PC-3 (cell line): ENCODE measurements around the gene QRICH1. TPM values are rescaled to one million over a fixed set of nuclear protein-coding genes. Genes with fewer than 3 reads are reported as not detected.

Experiments
- ATAC-seq: fragments of 200-7000 bp; cut with Tn5 transposase; 2 replicates; pipeline ENCODE4 v1.9.1; 2020; ENCODE audit warnings: mild to moderate bottlenecking, moderate library complexity
- BruUV-seq: library from RNA; stranded (reverse); fragments of 400-500 nt; replicated peaks from 2 replicates; lab custom pipeline; 2021; lab: Mats Ljungman, UMichigan
- CTCF ChIA-PET: fragments of 300-600 bp; sonication (Branson Sonifier 250); formaldehyde crosslinking; loops from one replicate; lab custom pipeline; 2022; ENCODE audit warnings: antibody characterized with exemption; lab: Charles Lee
- POLR2A ChIA-PET: fragments of 300-600 bp; sonication (Branson Sonifier 250); formaldehyde crosslinking; loops from one replicate; lab custom pipeline; 2022; ENCODE audit warnings: antibody characterized with exemption; ENCODE audit not compliant: unreplicated experiment; lab: Charles Lee
- DNase-seq: peaks from one replicate; pipeline ENCODE4 v3.0.0-alpha.2; 2015
- H2AFZ ChIP-seq: fragments of 300-600 bp; sonication (generic); 2 replicates; pipeline ENCODE4 v1.6.0; 2016; ENCODE audit warnings: antibody characterized with exemption, low read length
- H3F3A ChIP-seq: fragments of 300-600 bp; sonication (generic); one replicate; pipeline ENCODE4 v1.6.0; 2017; ENCODE audit warnings: antibody characterized with exemption, low read length, control low read depth, mild to moderate bottlenecking; ENCODE audit not compliant: unreplicated experiment
- H3K27ac ChIP-seq: fragments of 300-600 bp; sonication (generic); 2 replicates; pipeline ENCODE4 v1.5.1; 2016; ENCODE audit warnings: mild to moderate bottlenecking, low read length
- H3K27me3 ChIP-seq: fragments of 300-600 bp; sonication (generic); 2 replicates; pipeline ENCODE4 v1.6.1; 2016; ENCODE audit warnings: low read length, mixed read lengths
- H3K36me3 ChIP-seq: fragments of 300-600 bp; sonication (generic); 2 replicates; pipeline ENCODE4 v1.6.1; 2016; ENCODE audit warnings: low read depth, mixed run types, low read length, mixed read lengths
- H3K4me1 ChIP-seq: fragments of 300-600 bp; sonication (generic); 2 replicates; pipeline ENCODE4 v1.5.1; 2016; ENCODE audit warnings: low read length; ENCODE audit not compliant: insufficient read depth
- H3K4me2 ChIP-seq: fragments of 300-600 bp; sonication (generic); 2 replicates; pipeline ENCODE4 v1.6.0; 2016; ENCODE audit warnings: low read length
- H3K4me3 ChIP-seq: fragments of 300-600 bp; sonication (generic); 2 replicates; pipeline ENCODE4 v1.5.1; 2016; ENCODE audit warnings: mild to moderate bottlenecking, low read length, mixed read lengths
- H3K79me2 ChIP-seq: fragments of 300-600 bp; sonication (generic); 2 replicates; pipeline ENCODE4 v1.6.1; 2017; ENCODE audit warnings: low read length, mixed read lengths
- H3K9ac ChIP-seq: fragments of 300-600 bp; sonication (generic); 2 replicates; pipeline ENCODE4 v1.6.0; 2016; ENCODE audit warnings: mild to moderate bottlenecking, low read length
- H3K9me2 ChIP-seq: fragments of 300-600 bp; sonication (generic); replicated peaks from 2 replicates; pipeline ENCODE4 v1.6.1; 2016; ENCODE audit warnings: mixed run types, low read length, mixed read lengths
- H3K9me3 ChIP-seq: fragments of 300-600 bp; sonication (generic); 2 replicates; pipeline ENCODE4 v1.6.1; 2016; ENCODE audit warnings: low read length, mixed read lengths
- H4K20me1 ChIP-seq: fragments of 300-600 bp; sonication (generic); 2 replicates; pipeline ENCODE4 v1.6.1; 2016; ENCODE audit warnings: low read length, mixed read lengths
- CTCF ChIP-seq: fragments of 300-600 bp; sonication (generic); conservative IDR thresholded peaks from 2 replicates; pipeline ENCODE4 v1.5.1; 2017; ENCODE audit warnings: antibody characterized with exemption, low read depth, mild to moderate bottlenecking, low read length
- EZH2 ChIP-seq: fragments of 300-600 bp; sonication (generic); IDR thresholded peaks from one replicate; pipeline ENCODE4 v1.6.1; 2017; ENCODE audit warnings: antibody characterized with exemption, mild to moderate bottlenecking, low read length; ENCODE audit not compliant: unreplicated experiment
- EZH2phosphoT487 ChIP-seq: fragments of 300-600 bp; sonication (generic); IDR thresholded peaks from 2 replicates; pipeline ENCODE4 v1.6.1; 2018; ENCODE audit warnings: mild to moderate bottlenecking, antibody characterized with exemption, low read length, borderline replicate concordance
- intact Hi-C: fragments of 100-400 bp; cut with micrococcal nuclease; formaldehyde crosslinking; loops from 2 replicates; pipeline ENCODE4 v1.9.0; 2023
- total RNA-seq: library from RNA; depleted of rRNA; stranded (reverse); fragments of >200 nt; gene quantifications from 2 replicates; pipeline ENCODE4 v1.2.3, GENCODE V29; 2014

QRICH1 gene
- total RNA-seq, 1 experiment from 2014 or later, result 90.2 TPM

GRCh38 chr3:49054344-49054862, 39.5 kb downstream of the QRICH1 start:
- TF ChIP-seq EZH2 (no peak), CTCF (no peak), EZH2phosphoT487 (no peak)
- no peak overlapping the region for H3K27ac ChIP-seq
- H3K36me3 ChIP-seq, result peaks cover 48% of the 10 kb centered on the region
- H3K4me1 ChIP-seq, result no peaks in the 10 kb centered on the region
- H3K4me3 ChIP-seq, result no peak overlapping the region
- H4K20me1 ChIP-seq, result no peaks in the 10 kb centered on the region
- H3K9me3 ChIP-seq, result no peaks in the 10 kb centered on the region
- no peaks in the 10 kb centered on the region for H3F3A ChIP-seq
- H3K79me2 ChIP-seq, result peaks cover 20% of the 10 kb centered on the region
- no peak overlapping the region for H2AFZ ChIP-seq
- intact Hi-C loops, result no loop called here
- no peaks in the 10 kb centered on the region for H3K27me3 ChIP-seq
- no peak overlapping the region for H3K4me2 ChIP-seq
- H3K9ac ChIP-seq, result no peak overlapping the region
- CTCF ChIA-PET, result no interaction called here
- ATAC-seq (no peak), DNase-seq (no peak)
- BruUV-seq, result no TSS peak
- H3K9me2 ChIP-seq, result no peaks in the 10 kb centered on the region
- POLR2A ChIA-PET, result no interaction called here

- intact Hi-C loops, result no loop called here
- Histone ChIP-seq H3K4me2 (no peak overlapping the region), H3K4me3 (no peak overlapping the region), H3K27ac (no peak overlapping the region), H3K79me2 (peaks cover 20% of the 10 kb centered on the region), H3K27me3 (no peaks in the 10 kb centered on the region), H3K4me1 (no peaks in the 10 kb centered on the region), H3K9me3 (no peaks in the 10 kb centered on the region), H2AFZ (no peak overlapping the region), H4K20me1 (no peaks in the 10 kb centered on the region), H3F3A (no peaks in the 10 kb centered on the region), H3K9ac (no peak overlapping the region), H3K36me3 (peaks cover 48% of the 10 kb centered on the region), H3K9me2 (no peaks in the 10 kb centered on the region)
- POLR2A ChIA-PET, result no interaction called here
- DNase-seq (no peak), ATAC-seq (no peak)
- CTCF ChIA-PET, result no interaction called here
- no peak for TF ChIP-seq CTCF
- no peak for TF ChIP-seq EZH2phosphoT487
- no peak for TF ChIP-seq EZH2
- BruUV-seq, result no TSS peak
Observed at GRCh38 chr3:49053543-49053942, 40.3 kb downstream of the QRICH1 start.

GRCh38 chr3:49035281-49035680, 58.6 kb downstream of the QRICH1 start:
- peaks cover 42% of the 10 kb centered on the region for H3K36me3 ChIP-seq
- no peak overlapping the region for H3K4me2 ChIP-seq
- no peak overlapping the region for H2AFZ ChIP-seq
- H3K4me1 ChIP-seq, result peaks cover 7% of the 10 kb centered on the region; the same call in 1 of the 2 replicates
- H3F3A ChIP-seq, result peaks cover 2% of the 10 kb centered on the region
- ChIA-PET CTCF (no interaction called here), POLR2A (no interaction called here)
- H3K27ac ChIP-seq, result no peak overlapping the region
- DNase-seq (no peak), ATAC-seq (no peak)
- BruUV-seq, result no TSS peak
- H3K9ac ChIP-seq, result no peak overlapping the region
- 0 out of 2 replicates have a peak, but pooled peaks cover 4% of the 10 kb centered on the region for H4K20me1 ChIP-seq
- no peaks in the 10 kb centered on the region for H3K79me2 ChIP-seq
- H3K9me2 ChIP-seq, result no peaks in the 10 kb centered on the region
- no peak overlapping the region for H3K4me3 ChIP-seq
- intact Hi-C loops, result no loop called here
- no peaks in the 10 kb centered on the region for H3K27me3 ChIP-seq
- no peaks in the 10 kb centered on the region for H3K9me3 ChIP-seq
- TF ChIP-seq EZH2phosphoT487, result no peak
- no peak for TF ChIP-seq CTCF
